Heart left ventricle (tissue), 16 donors: ENCODE measurements around the gene HSF5. TPM values are rescaled to one million over a fixed set of nuclear protein-coding genes. Genes with fewer than 3 reads are reported as not detected.

ENCODE experiments used
- ATAC-seq, 4 donors: fragments of 200-7000 bp; cut with Tn5 transposase; one replicate each; pipeline ENCODE4 v1.9.1; 2020 to 2022; ENCODE audit warnings: moderate library complexity in 4 of 4, mild to moderate bottlenecking in 3 of 4, moderate number of reproducible peaks in 1 of 4
- DNase-seq, 5 donors: peaks; one replicate each; pipeline ENCODE4 v3.0.0-alpha.2; 2020
- H3K27ac ChIP-seq, 12 donors: fragments of 200-600 bp; sonication (generic) in 4 of 12; one replicate each; pipeline versions ENCODE4 v1.5.0 to v1.8.0; 2016 to 2022; ENCODE audit warnings: mild to moderate bottlenecking in 2 of 12
- H3K27me3 ChIP-seq, 9 donors: fragments of 200-600 bp; sonication (generic) in 2 of 9; one replicate each; pipeline versions ENCODE4 v1.5.1 to v1.8.0; 2016 to 2022; ENCODE audit warnings: mild to moderate bottlenecking in 3 of 9
- H3K36me3 ChIP-seq, 9 donors: fragments of 200-600 bp; sonication (generic) in 2 of 9; one replicate each; pipeline versions ENCODE4 v1.5.0 to v1.8.0; 2018 to 2022; ENCODE audit warnings: mild to moderate bottlenecking in 2 of 9
- H3K4me1 ChIP-seq, 12 donors: fragments of 200-600 bp; sonication (generic) in 4 of 12; one replicate each; pipeline versions ENCODE4 v1.5.0 to v1.8.0; 2016 to 2022; ENCODE audit warnings: mild to moderate bottlenecking in 3 of 12
- H3K4me3 ChIP-seq, 12 donors: fragments of 200-600 bp; sonication (generic) in 4 of 12; one replicate each; pipeline versions ENCODE4 v1.5.0 to v1.8.0; 2017 to 2022; ENCODE audit warnings: mild to moderate bottlenecking in 9 of 12, moderate library complexity in 4 of 12
- H3K9me3 ChIP-seq, 12 donors: fragments of 200-600 bp; sonication (generic) in 4 of 12; one replicate each; pipeline versions ENCODE4 v1.5.0 to v1.8.0; 2016 to 2022; ENCODE audit warnings: mild to moderate bottlenecking in 1 of 12
- POLR2A ChIP-seq, 2 donors: fragments of 450-650 bp; IDR thresholded peaks; one replicate each; pipeline ENCODE4 v1.6.1; 2017; ENCODE audit warnings: antibody characterized with exemption in 2 of 2, mild to moderate bottlenecking in 2 of 2, moderate library complexity in 2 of 2
- WGBS, 4 donors: extraction: QIAGEN DNeasy Blood & Tissue Kit in 2 of 4; methylation state at CpG; one replicate each; pipeline versions ENCODE4 v1.1.5 to v1.1.7; 2013 to 2018; 5-methylcytosine and 5-hydroxymethylcytosine counted together
- intact Hi-C, 10 donors: fragments of 100-400 bp; cut with DNase I; formaldehyde crosslinking; loops; one replicate each; pipeline versions ENCODE4 v1.11.1 to v1.14.2; 2022
- polyA plus RNA-seq, 2 donors: library from polyadenylated mRNA; stranded (reverse); fragments of 200-250 nt; gene quantifications; one replicate each; pipeline ENCODE4 v1.2.3, GENCODE V29; 2013
- total RNA-seq, 9 donors: library from RNA; depleted of rRNA in 2 of 9; stranded (reverse); fragments of >200 nt in 2 of 9; fragmentation: NEBNext Ultra II Directional in 3 of 9; extraction: Animal tissue kit (Norgen Biotek cat#: 25700) in 3 of 9; gene quantifications; one replicate each; pipeline versions ENCODE4 v1.1.0 to v1.2.4, GENCODE V29; 2016 to 2023
- TF ChIP-seq, protein P1 (sequence below), 12 donors: fragments of 200-600 bp; sonication (generic) in 4 of 12; IDR thresholded peaks; one replicate each; pipeline versions ENCODE4 v1.5.0 to v1.8.0; 2018 to 2022; ENCODE audit warnings: antibody characterized with exemption in 12 of 12, mild to moderate bottlenecking in 5 of 12
- donor health status: ischemic (EF 13 %, LVEDD 7.1; RV severe dilation, severe dysfunction).
- donor health status: healthy with polysubstance abuse.
- donor health status: DM: no; HTN: yes; CAD: no.
- donor health status: DM: no; HTN: no; CAD: no.
- donor health status: ischemic (EF 25% LVEDD 6.9; RV normal size, moderate dysfunction).
- donor health status: ischemic (EF 25% LVEDD 5.7; RV mildly dilated, moderate dysfunction).
- donor health status: healthy.
- donor health status: DM: yes; HTN: yes; CAD: no.
- donor health status: ischemic (EF 35%, LVEDD 5.7; RV mildly dilated, moderate dysfunction).
- donor health status: nonischemic (EF 11% LVEDD 7.7; RV severe dilation, severe dysfunction).
- donor health status: DM: yes; HTN: yes; CAD: no.
- donor health status: PGD.
- donor health status: ischemic (EF 29% LVEDD 5.4; RV normal size, mild dysfunction).
- donor health status: nonischemic (EF 23%, LVEDD 6.1; RV moderate dilation, normal function).

Gene HSF5
- total and polyA plus RNA-seq, 11 donors = 0.06 to 0.19 TPM; not detected in 9

DNA sequence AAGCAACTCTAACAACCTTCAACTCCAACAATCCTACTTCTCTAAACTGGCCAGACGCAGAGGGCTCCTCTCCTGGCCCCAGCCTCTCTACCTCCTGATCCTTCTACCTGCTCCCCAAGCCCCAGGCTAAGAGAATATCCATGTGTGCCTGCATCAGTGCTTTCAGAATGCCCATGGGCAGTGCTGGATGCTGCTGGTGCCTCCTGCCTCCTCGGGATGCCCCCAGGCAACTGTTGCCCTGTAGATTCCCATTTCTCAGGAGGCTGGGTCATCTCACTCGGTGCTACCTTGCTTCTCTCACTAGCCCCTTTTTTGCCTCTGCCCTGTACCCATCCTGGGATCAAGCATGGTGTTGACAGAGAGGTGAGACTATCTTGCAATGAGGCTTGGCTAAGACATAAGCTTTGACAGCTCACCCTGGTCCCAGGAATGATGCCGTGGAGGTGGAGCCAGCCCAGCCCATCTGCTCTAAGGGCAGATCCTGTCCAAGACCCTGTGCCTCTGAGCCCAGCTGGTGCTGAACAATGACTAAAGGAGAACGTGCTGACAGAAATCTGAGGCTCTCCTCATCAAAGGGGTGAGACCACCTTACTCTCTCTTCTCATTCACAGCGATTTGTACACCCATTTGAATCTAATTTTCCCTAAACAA lies 116.8 kb downstream of the HSF5 start:
- peaks cover 0 to 2% (median 0%) of the 10 kb centered on the region in 12 donors for H3K4me1 ChIP-seq
- DNase-seq (no peak), ATAC-seq (no peak)
- TF ChIP-seq POLR2A (IDR thresholded peaks at IDR 0.05) = no peak
- TF ChIP-seq, protein P1, sequence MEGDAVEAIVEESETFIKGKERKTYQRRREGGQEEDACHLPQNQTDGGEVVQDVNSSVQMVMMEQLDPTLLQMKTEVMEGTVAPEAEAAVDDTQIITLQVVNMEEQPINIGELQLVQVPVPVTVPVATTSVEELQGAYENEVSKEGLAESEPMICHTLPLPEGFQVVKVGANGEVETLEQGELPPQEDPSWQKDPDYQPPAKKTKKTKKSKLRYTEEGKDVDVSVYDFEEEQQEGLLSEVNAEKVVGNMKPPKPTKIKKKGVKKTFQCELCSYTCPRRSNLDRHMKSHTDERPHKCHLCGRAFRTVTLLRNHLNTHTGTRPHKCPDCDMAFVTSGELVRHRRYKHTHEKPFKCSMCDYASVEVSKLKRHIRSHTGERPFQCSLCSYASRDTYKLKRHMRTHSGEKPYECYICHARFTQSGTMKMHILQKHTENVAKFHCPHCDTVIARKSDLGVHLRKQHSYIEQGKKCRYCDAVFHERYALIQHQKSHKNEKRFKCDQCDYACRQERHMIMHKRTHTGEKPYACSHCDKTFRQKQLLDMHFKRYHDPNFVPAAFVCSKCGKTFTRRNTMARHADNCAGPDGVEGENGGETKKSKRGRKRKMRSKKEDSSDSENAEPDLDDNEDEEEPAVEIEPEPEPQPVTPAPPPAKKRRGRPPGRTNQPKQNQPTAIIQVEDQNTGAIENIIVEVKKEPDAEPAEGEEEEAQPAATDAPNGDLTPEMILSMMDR (IDR thresholded peaks at IDR 0.05) = no peak
- WGBS, 4 donors = 54 to 67% (median 61%) methylated on average over 6 of the region's 6 CpGs
- H3K36me3 ChIP-seq = no peaks in the 10 kb centered on the region
- intact Hi-C loops = loop anchor here in 1 of 10 donors (10.0 kb wide), 1 partner anchor 57 kb away; no protein-coding TSS in a partner anchor
- H3K27ac ChIP-seq = no peak overlapping the region
- H3K9me3 ChIP-seq = no peaks in the 10 kb centered on the region
- H3K27me3 ChIP-seq = no peaks in the 10 kb centered on the region
- H3K4me3 ChIP-seq = no peak overlapping the region

DNA sequence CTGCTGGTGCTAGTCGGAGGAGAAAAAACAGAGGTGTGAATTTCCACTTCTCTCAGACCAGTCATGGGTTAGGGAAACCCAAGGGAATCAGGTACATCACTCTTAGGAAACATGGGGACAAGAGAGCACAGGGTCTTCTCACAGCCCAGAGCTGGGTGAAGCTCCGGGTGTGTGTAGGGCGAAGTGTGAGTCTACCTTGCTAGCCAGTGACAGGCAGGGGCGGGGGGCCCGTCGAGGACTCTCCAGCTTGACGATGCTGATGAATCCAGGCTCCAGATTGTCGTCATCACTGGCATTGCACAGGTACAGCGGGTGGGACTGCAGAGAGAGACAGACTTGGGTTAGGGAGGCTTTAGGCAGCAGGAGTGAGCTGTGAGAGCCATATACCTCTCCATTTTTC lies 117.5 kb downstream of the HSF5 start:
- H3K36me3 ChIP-seq = no peaks in the 10 kb centered on the region
- DNase-seq = no peak
- TF ChIP-seq, protein P1 (IDR thresholded peaks at IDR 0.05) = no peak
- no peak for TF ChIP-seq POLR2A (IDR thresholded peaks at IDR 0.05)
- no peak overlapping the region for H3K4me3 ChIP-seq
- H3K4me1 ChIP-seq = no peaks in the 10 kb centered on the region
- intact Hi-C loops = loop anchor here in 1 of 10 donors (10.0 kb wide), 1 partner anchor 56 kb away; no protein-coding TSS in a partner anchor
- H3K9me3 ChIP-seq = no peaks in the 10 kb centered on the region
- no peak overlapping the region for H3K27ac ChIP-seq
- ATAC-seq = no peak
- no peaks in the 10 kb centered on the region for H3K27me3 ChIP-seq
- WGBS, 4 donors = 83 to 89% (median 84%) methylated on average over 9 of the region's 9 CpGs

DNA sequence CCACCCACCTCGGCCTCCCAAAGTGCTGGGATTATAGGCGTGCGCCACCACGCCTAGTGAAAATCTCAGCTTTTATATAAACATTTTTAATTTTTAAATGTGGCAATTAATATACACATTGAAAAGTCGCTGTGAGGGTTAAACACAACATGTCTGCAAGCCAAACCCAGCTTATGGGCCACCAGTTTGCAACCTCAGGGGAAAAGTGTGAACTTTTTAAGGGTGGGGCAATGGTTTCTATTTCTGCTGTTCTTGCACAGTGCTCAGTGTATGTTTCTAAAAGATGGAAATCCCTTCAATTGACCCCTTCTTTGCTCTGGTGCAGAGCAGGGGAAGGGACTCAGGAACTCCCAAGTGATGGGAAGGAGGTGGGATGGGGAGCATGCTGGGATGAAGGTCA lies 117.9 kb downstream of the HSF5 start:
- WGBS, 4 donors = 92 to 95% (median 93%) methylated on average over 5 of the region's 5 CpGs
- no peak overlapping the region for H3K4me3 ChIP-seq
- intact Hi-C loops = loop anchor here in 1 of 10 donors (10.0 kb wide), 1 partner anchor 56 kb away; no protein-coding TSS in a partner anchor
- H3K27me3 ChIP-seq = no peaks in the 10 kb centered on the region
- no peak overlapping the region for H3K27ac ChIP-seq
- H3K36me3 ChIP-seq = no peaks in the 10 kb centered on the region
- no peaks in the 10 kb centered on the region for H3K4me1 ChIP-seq
- TF ChIP-seq POLR2A (IDR thresholded peaks at IDR 0.05) = no peak
- TF ChIP-seq, protein P1 (IDR thresholded peaks at IDR 0.05) = no peak
- DNase-seq = no peak
- H3K9me3 ChIP-seq = no peaks in the 10 kb centered on the region
- no peak for ATAC-seq

Other genes with a start within 250 kb of the HSF5 start
- gene LPO, start 249.8 kb downstream of the HSF5 start, total RNA-seq = not detected
- gene LPO, start 249.8 kb downstream of the HSF5 start, polyA plus RNA-seq = not detected
- gene MPO, start 207.5 kb downstream of the HSF5 start, total RNA-seq = 1 to 10 TPM in 1 of 9 donors, under 1 TPM in 5, not detected in 3; 0.12 to 2.8 (median 0.35) TPM
- under 1 TPM in 1 of 2 donors, not detected in 1; 0.11 TPM for gene MPO, start 207.5 kb downstream of the HSF5 start, polyA plus RNA-seq
- 10 to 100 TPM in 6 of 9 donors, 1 to 10 TPM in 3; 5.1 to 23.1 (median 13.3) TPM for gene TSPOAP1, start 159.6 kb downstream of the HSF5 start, total RNA-seq
- 10 to 100 TPM in 1 of 2 donors, 1 to 10 TPM in 1; 1.6 to 19.0 TPM for gene TSPOAP1, start 159.6 kb downstream of the HSF5 start, polyA plus RNA-seq
- 10 to 100 TPM; 44.1 to 69.9 (median 58.0) TPM for gene SUPT4H1, start 136.2 kb downstream of the HSF5 start, total RNA-seq
- 10 to 100 TPM; 53.9 to 92.7 TPM for gene SUPT4H1, start 136.2 kb downstream of the HSF5 start, polyA plus RNA-seq
- gene RNF43, start 70.9 kb downstream of the HSF5 start, total RNA-seq = 1 to 10 TPM; 3.8 to 7.5 (median 5.1) TPM
- gene RNF43, start 70.9 kb downstream of the HSF5 start, polyA plus RNA-seq = 1 to 10 TPM; 1.9 to 2.7 TPM
- gene MTMR4, start 26.2 kb upstream of the HSF5 start, total RNA-seq = 10 to 100 TPM; 10.9 to 24.9 (median 19.8) TPM
- 10 to 100 TPM in 1 of 2 donors, 1 to 10 TPM in 1; 9.1 to 22.5 TPM for gene MTMR4, start 26.2 kb upstream of the HSF5 start, polyA plus RNA-seq
- under 1 TPM in 6 of 9 donors, not detected in 3; 0.08 to 0.36 (median 0.12) TPM for gene TEX14, start 203.6 kb upstream of the HSF5 start, total RNA-seq
- gene TEX14, start 203.6 kb upstream of the HSF5 start, polyA plus RNA-seq = under 1 TPM; 0.04 to 0.08 TPM
- 10 to 100 TPM; 17.1 to 48.9 (median 39.6) TPM for gene RAD51C, start 204.2 kb upstream of the HSF5 start, total RNA-seq
- 10 to 100 TPM; 20.8 to 41.1 TPM for gene RAD51C, start 204.2 kb upstream of the HSF5 start, polyA plus RNA-seq